ENCODE measurements around the gene SPATC1L.
"Not testable (repeated sequence)": the region's sequence is repeated elsewhere in the genome, so short reads cannot be mapped to it uniquely, and the experiment has no call there.

Gene SPATC1L

GRCh38 chr21:46199436-46200373, 15.4 kb upstream of the SPATC1L start:
- DNase-seq: no peak

- DNase-seq: no peak
Measured at GRCh38 chr21:46196733-46197132, 12.5 kb upstream of the SPATC1L start.

GRCh38 chr21:46195595-46196195, 11.4 kb upstream of the SPATC1L start:
- no peak for DNase-seq

GRCh38 chr21:46194374-46195334, 10.4 kb upstream of the SPATC1L start:
- no peak for DNase-seq

- DNase-seq: no peak
Measured at GRCh38 chr21:46193829-46194373, 9.6 kb upstream of the SPATC1L start.

- DNase-seq: no peak
Measured at GRCh38 chr21:46191686-46192575, 7.7 kb upstream of the SPATC1L start.

GRCh38 chr21:46191257-46191685, 7.0 kb upstream of the SPATC1L start:
- peak; percentile 56 for DNase-seq

- DNase-seq: no peak
Measured at GRCh38 chr21:46190491-46191131, 6.4 kb upstream of the SPATC1L start.

GRCh38 chr21:46189959-46190490, 5.8 kb upstream of the SPATC1L start:
- no peak for DNase-seq

- DNase-seq: peak; percentile 50
Measured at GRCh38 chr21:46189213-46189958, 5.1 kb upstream of the SPATC1L start.

GRCh38 chr21:46188226-46189212, 4.3 kb upstream of the SPATC1L start:
- peak; percentile 70 for DNase-seq

GRCh38 chr21:46187814-46188213, 3.6 kb upstream of the SPATC1L start:
- no peak for DNase-seq

GRCh38 chr21:46187261-46187660, 3.0 kb upstream of the SPATC1L start:
- DNase-seq: no peak

- no peak for DNase-seq
Measured at GRCh38 chr21:46185716-46186115, 1.5 kb upstream of the SPATC1L start.

GRCh38 chr21:46184625-46185555, 631 bp upstream of the SPATC1L start:
- peak; percentile 77 for DNase-seq

GRCh38 chr21:46183337-46183909, 836 bp downstream of the SPATC1L start:
- DNase-seq: not testable (repeated sequence)
